AG20443 (cell line): ENCODE measurements around the gene FOXL3.
"Not testable (repeated sequence)": the region's sequence is repeated elsewhere in the genome, so short reads cannot be mapped to it uniquely, and the experiment has no call there.

Experiments
- DNase-seq: peaks from one replicate; pipeline ENCODE4 v3.0.0; 2012; ENCODE audit warnings: low spot score, mixed read lengths

FOXL3 gene

DNA sequence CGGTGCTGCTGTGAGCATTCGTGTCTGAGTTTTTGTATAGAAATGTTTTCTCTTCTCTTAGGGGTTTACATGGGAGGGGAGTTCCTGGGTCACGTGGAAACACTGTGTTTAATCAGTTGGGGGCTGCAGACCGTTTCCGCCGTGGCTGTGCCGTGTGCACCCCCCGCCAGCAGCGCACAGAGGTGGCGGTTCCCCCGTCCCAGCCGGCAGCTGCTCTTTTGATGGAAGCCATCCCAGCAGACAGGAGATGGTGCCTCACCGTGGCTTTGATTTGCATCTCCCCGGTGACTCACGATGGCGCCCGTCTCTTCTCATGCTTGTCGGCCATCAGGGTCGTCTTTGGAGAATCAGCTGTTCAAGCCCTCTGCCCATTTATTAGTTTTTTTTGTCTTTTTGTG lies 34.9 kb upstream of the FOXL3 start:
- no peak for DNase-seq

DNA sequence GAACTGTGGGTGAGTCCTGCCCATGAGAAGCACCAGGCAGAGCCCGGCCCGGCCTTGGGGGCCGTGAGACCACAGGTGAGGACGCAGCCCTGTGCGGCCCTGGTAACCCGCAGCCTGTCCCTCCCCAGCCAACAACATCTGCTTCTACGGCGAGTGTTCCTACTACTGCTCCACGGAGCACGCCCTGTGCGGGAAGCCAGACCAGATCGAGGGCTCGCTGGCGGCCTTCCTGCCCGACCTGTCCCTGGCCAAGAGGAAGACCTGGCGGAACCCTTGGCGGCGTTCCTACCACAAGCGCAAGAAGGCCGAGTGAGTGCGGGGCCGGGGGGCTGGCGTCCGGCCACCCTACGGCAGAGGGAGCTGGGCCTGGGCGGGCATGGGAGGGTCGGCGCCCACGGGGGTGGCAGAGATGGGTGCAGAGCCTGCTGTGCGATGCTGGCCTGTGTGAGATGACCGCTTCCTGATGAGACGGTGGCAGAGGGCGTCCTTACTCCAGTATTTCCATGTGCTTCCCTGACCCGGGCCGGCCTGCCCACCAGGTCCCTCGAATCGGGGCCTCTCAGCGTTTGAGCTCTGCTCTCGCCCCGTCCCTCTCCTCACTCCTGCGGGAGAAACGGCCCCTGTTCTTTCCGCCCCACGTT lies 34.1 kb upstream of the FOXL3 start:
- no peak for DNase-seq

DNA sequence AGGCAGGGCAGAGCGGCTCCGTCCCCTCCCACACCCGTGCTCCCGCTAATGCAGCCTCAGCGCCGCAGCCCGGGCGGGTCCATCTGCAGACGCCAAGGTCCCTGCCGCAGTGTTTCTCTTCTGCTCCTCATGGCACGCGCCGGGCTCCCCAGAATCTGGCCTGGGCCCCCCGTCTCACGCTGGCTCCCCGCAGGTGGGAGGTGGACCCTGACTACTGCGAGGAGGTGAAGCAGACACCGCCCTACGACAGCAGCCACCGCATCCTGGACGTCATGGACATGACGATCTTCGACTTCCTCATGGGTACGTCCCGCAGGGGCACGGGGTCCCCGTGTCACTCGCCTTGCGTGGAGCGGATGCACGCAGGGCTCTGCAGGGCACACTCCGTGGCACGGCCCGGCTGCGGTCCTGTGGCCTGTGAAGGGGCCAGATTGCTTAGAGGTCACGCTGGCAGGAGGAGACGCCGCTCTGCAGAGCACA lies 33.5 kb upstream of the FOXL3 start:
- DNase-seq = no peak

DNA sequence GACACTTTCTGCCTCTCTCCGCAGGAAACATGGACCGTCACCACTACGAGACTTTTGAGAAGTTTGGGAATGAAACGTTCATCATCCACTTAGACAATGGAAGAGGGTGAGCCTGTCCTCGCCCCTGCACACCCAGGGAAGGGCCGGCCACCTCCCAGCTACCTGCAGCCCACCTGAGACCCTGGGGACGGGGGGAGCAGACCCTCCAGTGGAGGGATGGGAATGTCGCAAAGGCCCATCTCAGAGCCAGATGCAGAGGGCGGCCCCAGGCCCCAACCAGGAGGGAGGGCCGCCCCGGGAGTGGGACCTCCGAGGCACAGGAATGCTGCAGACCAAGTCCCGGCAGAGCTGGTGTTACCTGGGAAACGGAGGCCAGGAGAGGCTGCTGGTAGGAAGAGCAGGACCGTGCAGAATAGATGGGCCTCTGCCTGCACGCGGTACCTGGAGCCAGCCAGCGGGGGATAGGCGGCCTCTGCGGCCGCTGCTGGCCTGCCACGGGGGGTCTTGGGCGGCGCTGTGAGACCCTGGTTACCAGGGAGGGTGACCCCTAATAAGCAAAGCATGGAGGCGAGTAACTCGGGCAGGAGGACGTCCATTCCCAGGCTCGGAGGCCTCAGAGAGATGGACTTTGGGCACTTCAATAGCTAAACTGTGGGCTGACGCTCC lies 32.9 kb upstream of the FOXL3 start:
- DNase-seq = no peak

DNA sequence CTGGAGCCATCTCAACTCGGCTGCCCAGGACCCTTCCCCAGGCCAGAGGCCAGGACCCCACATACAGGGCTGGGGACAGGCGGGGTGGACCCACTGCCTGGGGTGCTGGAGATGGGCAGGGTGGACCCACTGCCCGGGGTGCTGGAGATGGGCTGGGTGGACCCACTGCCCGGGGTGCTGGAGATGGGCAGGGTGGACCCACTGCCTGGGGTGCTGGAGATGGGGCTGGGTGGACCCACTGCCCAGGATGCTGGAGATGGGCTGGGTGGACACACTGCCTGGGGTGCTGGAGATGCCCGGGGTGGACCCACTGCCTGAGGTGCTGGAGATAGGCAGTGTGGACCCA lies 32.4 kb upstream of the FOXL3 start:
- no peak for DNase-seq

DNA sequence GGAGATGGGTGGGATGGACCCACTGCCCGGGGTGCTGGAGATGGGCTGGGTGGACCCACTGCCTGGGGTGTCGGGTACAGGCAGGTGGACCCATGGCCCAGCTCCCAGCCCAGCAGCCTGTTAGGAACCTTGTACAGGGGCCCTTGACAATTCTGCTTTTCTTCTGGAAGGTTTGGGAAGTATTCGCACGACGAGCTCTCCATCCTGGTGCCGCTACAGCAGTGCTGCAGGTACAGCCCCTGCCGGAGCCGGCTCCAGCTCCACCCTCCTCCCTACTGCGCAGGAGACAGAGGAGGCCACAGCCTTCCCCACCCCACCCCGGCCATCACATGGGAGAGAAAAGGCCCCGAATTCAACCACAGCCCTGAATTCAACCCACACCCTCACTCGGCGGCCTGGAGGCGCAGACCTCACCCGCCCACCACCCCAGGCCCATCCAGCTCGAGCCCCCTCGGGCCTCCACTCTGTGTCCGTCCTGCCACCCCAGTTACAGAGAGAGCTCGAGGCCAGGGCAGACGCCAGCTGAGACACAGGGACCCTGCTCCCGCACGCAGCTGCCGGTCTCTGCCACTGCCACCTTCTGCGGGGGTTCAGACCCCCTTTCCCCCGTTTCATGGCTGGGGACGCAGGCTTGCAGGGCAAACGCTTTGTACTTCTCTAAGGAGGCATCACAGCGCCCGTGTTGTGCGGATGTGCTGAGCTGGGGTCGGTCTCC lies 31.3 kb upstream of the FOXL3 start:
- DNase-seq = no peak

DNA sequence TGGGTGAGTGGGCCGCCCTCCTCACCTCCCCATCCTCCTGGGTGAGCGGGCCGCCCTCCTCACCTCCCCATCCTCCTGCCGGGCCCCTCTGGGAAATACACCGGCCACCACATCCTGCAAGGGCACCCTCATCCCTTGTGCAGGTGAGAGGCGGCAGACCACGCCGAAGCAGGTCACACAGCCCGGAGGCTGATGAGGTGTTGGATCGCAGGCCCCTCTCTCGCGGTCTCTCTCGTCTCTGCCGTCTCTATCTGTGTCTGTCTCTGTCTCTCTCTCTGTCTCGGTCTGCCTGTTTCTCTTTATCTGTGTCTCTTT lies 30.8 kb upstream of the FOXL3 start:
- no peak for DNase-seq

DNA sequence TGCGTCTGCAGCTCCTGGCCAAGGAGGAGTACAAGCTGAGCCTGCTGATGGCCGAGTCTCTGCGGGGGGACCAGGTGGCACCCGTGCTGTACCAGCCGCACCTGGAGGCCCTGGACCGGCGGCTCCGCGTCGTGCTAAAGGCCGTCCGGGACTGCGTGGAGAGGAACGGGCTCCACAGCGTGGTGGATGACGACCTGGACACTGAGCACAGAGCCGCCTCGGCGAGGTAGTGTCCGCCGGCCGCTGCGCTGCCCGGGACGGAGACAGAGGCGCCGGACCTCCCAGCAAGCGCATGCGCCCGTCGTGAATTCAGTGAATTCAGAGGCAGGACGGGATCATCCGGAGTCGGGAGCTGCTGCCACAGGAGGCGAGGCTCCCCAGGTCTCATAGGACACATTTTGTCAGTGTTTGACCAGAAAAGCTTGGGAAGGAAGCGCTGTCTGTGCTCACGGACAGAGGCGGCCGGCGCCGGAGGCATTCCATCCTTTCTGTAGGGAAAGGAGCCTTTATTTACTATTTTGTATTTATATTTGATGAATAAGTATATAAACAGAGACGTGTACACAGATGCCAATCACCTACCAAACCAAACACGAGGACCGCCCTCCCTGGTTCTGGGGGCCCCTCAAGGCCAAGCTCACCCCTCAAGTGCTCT lies 30.1 kb upstream of the FOXL3 start:
- DNase-seq = no peak

DNA sequence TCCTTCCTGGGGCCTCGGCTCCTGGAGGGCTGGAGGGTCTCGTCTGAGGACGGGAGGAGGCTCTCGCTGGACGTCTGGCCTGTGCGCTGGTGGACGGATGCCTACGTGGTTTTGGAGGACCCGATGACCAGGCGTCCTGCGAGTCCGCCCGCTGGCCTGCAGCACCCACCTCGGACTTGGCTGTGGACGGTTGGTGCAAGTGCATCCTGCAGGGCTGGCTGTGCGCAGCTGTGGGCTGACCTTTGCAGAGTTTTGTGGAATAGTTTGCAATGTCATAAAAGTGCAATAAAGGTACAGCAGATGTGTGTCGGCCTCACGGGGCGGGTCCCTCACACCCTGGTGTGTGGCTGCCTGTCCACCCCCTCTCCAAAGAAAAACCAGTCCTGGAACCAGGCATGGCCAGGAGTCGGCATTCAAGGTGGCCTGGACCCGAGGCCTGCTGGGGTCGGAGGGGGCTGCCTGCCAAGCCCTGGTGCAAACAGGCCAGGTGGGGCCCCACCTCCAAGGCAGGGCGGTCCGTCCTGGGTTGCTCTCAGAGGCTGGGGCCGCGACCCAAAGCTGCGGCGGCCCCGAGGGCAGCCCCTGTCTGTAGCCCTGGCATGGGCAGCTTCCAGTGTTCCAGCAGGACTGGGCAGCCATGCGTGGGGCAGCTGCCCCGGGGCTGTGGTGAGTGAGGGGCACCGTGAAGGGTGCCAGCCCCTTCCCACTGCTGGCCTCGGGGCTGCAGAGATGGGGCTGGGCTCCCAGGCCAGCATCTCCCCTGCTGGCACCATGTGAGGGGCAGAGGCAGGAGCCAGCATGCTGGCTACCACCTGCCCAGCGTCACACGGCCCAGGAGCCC lies 29.3 kb upstream of the FOXL3 start:
- DNase-seq = no peak

DNA sequence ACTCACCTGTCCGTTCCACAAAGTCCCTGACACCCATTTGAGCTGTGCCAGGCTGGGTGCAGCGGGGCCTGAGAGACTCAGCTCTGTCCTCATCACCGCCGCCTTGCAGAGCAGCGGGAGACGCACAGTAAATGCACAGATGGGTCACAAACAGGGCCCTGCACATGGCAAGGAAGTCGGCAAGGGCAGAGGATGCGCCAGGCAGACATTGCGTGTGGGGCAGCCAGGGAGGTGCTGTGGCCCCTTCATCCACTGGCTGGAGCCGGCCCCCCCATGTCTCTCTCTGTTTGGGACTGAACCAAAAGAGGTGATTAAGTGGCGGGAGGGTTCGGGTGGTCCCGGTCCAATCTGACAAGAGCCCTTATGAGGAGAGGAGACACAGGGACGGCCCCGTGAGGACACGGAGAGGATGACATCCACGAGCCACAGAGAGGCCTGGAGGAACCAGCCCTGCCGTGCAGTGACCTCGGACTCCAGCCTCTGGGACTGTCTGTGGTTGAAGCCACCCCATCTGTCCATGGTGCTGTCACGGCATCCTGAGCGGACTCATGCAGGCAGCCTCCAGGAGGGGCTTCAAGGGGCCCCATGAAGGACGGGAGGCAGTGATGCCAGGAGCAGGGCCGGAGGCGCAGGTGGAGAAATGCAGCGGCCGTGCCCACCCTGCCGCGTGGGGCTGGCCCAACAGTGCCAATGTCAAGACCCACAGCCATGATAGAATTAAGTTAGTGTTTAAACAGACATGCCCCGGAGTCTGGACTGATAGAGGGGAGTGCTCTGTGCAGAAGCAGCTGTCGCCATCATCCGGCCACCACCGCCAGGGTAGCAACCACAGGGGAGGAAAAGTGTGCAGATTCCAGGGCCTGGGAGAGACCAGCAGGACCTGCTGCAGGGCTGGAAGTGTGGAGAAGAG lies 28.4 kb upstream of the FOXL3 start:
- no peak for DNase-seq

DNA sequence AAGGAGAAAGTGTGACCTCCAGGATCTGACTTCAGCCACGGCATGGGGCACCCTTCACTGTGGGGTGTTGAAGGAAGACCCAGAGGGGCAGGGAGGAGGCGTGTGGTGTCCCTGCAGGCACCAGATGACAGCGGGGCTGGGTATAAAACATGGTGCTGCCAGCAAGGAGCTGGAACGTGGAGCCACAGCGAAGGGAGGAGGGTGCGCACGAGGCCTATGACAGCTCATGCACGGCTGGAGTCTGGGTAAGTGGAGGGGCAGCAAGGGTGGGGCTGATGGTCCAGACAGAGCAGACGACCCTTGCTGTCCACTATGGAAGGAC lies 27.8 kb upstream of the FOXL3 start:
- DNase-seq = no peak

DNA sequence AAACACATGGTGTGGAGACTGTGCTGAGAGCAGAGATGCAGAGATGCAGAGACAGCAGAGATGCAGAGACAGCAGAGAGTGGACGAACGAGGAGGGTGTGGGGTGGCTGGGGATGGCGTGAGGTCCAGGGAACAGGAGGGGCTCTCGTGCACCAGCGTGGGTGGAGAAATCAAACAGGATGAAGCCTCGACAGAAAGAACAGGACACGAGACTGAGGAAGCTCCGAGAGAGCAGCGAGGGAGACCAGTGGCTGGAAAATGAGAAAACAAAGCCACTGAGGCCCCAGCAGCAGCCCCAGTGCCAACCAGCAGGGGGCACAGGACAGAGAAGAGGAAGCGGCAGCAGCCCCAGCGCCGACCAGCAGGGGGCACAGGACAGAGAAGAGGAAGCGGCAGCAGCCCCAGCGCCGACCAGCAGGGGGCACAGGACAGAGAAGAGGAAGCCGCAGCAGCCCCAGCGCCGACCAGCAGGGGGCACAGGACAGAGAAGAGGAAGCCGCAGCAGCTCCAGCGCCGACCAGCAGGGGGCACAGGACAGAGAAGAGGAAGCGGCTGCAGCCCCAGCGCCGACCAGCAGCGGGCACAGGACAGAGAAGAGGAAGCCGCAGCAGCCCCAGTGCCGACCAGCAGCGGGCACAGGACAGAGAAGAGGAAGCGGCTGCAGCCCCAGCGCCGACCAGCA lies 27.2 kb upstream of the FOXL3 start:
- DNase-seq = not testable (repeated sequence)

DNA sequence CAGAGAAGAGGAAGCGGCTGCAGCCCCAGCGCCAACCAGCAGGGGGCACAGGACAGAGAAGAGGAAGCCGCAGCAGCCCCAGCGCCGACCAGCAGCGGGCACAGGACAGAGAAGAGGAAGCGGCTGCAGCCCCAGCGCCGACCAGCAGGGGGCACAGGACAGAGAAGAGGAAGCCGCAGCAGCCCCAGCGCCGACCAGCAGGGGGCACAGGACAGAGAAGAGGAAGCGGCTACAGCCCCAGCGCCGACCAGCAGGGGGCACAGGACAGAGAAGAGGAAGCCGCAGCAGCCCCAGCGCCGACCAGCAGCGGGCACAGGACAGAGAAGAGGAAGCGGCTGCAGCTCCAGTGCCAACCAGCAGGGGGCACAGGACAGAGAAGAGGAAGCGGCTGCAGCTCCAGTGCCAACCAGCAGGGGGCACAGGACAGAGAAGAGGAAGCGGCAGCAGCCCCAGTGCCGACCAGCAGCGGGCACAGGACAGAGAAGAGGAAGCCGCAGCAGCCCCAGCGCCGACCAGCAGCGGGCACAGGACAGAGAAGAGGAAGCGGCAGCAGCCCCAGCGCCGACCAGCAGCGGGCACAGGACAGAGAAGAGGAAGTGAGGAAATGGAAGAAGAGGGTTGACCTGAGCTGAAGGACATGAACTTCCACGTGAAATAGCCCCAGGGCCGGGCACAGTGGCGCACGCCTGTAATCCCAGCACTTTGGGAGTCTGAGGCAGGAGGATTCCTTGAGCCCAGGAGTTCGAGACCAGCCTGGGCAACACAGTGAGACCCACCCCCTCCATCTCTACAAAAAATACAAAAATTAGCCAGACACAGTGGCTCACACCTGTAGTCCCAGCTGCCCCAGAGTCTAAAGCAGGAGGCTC lies 26.3 kb upstream of the FOXL3 start:
- DNase-seq = not testable (repeated sequence)

DNA sequence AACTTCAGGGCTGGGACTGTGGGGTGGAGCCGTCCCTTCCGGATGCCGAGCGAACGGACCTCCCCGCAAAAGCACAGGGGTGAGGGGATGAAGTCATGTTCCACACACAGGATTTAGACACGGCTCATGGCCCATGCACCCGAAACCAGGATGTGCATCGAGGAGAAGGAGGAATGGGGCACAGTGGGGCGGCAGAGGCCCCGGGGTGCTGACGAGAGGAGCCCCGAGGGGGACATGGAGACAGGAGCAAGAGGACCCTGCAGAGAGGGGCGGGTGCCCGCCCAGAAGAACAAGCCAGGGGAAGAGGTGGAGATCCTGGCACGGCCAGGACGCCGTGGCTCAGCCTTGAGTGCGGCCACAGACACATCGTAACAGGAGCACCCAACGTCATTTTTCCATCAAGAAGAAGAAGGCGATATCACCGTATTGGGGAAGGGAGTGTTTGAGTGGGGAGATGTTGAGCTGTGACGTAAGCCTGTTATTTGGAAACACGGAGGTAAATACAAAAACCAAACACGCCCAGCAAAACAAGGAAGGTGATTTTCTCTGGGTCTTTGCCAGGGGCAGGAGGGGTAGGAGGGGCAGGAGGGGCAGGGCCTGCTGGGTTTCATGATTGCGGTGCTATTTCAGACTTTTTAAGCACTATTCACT lies 25.3 kb upstream of the FOXL3 start:
- no peak for DNase-seq

DNA sequence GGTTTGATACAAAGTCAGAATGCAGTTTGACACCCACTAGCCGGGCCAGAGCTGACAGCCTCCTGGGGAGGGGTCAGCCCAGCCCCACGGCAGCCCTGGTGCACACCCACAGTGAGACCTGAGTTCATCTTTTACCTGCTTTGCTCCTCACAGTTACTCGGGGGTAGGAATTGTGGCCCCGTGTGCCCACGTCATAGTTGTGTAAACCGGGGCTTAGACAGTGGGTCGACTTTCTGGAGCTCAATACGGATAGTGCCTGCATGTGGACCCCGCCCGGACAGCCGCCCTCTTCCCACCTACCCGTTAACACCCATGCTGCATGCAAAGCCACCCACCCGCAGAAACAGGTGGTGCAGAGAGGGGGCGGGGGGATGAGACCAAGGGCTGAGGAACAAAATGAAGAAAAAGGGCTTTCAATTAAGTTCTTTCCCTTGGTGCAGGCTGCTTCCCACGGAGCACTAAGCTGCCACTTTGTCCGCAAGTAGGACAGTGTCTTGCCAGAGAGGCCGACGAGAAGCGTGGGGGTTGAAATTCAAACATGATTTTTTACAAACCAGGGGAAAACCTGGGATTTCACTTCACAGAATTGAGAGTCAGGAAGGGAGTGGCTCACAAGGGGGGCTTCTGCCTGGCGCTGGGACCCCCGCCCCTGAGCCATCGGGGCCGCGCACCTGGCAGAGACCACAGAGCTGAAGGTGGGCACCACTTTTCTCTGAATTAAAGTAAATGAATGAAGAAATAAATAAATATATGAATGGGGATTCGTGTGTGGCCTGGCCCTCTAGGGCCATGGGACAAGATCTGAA lies 24.6 kb upstream of the FOXL3 start:
- no peak for DNase-seq

DNA sequence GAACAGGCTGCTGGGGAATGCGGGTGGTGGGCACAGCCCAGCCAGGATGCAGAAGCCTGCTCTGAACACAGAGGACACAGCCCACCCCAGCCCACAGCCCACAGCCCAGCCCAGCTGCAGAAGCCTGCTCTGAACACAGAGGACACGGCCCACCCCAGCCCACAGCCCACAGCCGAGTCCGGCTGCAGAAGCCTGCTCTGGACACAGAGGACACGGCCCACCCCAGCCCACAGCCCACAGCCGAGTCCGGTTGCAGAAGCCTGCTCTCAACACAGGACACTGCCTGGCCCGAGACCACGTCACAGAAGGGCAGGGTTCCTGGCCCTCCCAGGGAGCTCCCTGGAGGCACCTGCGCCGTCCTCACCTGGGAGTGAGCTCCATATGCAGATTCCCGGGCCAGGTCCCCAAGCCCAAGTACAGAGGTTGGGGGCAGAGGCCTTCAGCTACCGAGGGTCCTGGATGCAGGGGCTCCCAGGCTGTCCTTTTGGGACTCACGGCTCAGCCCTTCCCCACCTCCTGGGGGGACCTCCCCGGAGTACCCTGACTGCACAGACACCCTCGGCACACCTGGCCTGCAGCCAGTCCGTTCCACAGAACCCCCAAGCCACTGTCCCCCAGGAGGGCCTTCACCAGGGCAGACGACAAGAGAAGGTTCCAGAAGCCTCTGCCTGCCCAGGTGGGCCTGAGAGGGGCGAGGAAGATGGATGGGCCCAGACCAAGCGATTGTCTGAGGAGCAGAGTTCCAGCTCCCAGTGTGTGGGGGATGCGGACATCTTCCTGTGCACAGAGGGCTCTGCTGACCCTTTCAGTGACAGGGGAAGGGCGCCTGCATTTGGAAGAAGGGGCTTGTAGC lies 23.7 kb upstream of the FOXL3 start:
- DNase-seq = no peak
